ENCODE measurements around the gene KPNB1.

DNA sequence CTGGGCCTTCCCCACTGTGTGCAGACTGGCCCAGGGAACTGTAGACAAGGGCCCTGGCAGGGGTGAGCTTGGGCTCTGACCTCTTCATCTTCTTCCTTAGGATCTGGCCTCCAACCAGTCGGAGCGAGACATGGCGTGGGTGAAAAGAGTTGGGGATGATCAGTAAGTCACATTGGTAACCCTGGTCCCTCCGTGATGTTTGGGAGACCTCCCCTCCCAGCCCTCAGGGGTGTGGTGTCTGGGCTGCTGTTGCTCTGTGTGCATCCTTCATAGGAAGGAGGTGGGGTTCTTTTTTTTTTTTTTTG lies 49.8 kb downstream of the KPNB1 start:
- TF ChIP-seq, protein P1, sequence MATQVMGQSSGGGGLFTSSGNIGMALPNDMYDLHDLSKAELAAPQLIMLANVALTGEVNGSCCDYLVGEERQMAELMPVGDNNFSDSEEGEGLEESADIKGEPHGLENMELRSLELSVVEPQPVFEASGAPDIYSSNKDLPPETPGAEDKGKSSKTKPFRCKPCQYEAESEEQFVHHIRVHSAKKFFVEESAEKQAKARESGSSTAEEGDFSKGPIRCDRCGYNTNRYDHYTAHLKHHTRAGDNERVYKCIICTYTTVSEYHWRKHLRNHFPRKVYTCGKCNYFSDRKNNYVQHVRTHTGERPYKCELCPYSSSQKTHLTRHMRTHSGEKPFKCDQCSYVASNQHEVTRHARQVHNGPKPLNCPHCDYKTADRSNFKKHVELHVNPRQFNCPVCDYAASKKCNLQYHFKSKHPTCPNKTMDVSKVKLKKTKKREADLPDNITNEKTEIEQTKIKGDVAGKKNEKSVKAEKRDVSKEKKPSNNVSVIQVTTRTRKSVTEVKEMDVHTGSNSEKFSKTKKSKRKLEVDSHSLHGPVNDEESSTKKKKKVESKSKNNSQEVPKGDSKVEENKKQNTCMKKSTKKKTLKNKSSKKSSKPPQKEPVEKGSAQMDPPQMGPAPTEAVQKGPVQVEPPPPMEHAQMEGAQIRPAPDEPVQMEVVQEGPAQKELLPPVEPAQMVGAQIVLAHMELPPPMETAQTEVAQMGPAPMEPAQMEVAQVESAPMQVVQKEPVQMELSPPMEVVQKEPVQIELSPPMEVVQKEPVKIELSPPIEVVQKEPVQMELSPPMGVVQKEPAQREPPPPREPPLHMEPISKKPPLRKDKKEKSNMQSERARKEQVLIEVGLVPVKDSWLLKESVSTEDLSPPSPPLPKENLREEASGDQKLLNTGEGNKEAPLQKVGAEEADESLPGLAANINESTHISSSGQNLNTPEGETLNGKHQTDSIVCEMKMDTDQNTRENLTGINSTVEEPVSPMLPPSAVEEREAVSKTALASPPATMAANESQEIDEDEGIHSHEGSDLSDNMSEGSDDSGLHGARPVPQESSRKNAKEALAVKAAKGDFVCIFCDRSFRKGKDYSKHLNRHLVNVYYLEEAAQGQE (IDR thresholded peaks at IDR 0.05; ENCODE audit: low read depth): no peak
- TF ChIP-seq TAF1 (IDR thresholded peaks at IDR 0.05; ENCODE audit: low read depth): no peak
- no peak for TF ChIP-seq CEBPB (IDR thresholded peaks at IDR 0.05)
- no peak for TF ChIP-seq EP300 (IDR thresholded peaks at IDR 0.05; ENCODE audit: borderline replicate concordance)
- no peak for TF ChIP-seq CREB1 (IDR thresholded peaks at IDR 0.05; ENCODE audit: low read depth)
- no peak for TF ChIP-seq YY1 (IDR thresholded peaks at IDR 0.05; ENCODE audit: low read depth)
- TF ChIP-seq, protein P2, sequence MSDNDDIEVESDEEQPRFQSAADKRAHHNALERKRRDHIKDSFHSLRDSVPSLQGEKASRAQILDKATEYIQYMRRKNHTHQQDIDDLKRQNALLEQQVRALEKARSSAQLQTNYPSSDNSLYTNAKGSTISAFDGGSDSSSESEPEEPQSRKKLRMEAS (IDR thresholded peaks at IDR 0.05): no peak
- no peak for TF ChIP-seq EGR1 (IDR thresholded peaks at IDR 0.05)
- no peak for TF ChIP-seq TCF12 (IDR thresholded peaks at IDR 0.05; ENCODE audit: low read depth)
- TF ChIP-seq NFIC (IDR thresholded peaks at IDR 0.05): no peak
- TF ChIP-seq RAD21 (IDR thresholded peaks at IDR 0.05; ENCODE audit: low read depth): no peak
- TF ChIP-seq, protein P3, sequence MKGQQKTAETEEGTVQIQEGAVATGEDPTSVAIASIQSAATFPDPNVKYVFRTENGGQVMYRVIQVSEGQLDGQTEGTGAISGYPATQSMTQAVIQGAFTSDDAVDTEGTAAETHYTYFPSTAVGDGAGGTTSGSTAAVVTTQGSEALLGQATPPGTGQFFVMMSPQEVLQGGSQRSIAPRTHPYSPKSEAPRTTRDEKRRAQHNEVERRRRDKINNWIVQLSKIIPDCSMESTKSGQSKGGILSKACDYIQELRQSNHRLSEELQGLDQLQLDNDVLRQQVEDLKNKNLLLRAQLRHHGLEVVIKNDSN (IDR thresholded peaks at IDR 0.05): no peak
- no peak for TF ChIP-seq FOXM1 (IDR thresholded peaks at IDR 0.05; ENCODE audit: borderline replicate concordance, low read depth)

Measured in Ishikawa (cell line).